Ovary (tissue), 3 donors: Measurements from ENCODE around the gene BRIP1.

Source experiments
- POLR2A ChIP-seq: fragments of 450-650 bp; IDR thresholded peaks from one replicate; pipeline ENCODE4 v1.6.1; 2017; ENCODE audit warnings: antibody characterized with exemption, mild to moderate bottlenecking, moderate library complexity
- TF ChIP-seq, protein P1 (sequence below), 3 donors: fragments of 450-650 bp in 2 of 3; fragments of 200-600 bp in 1 of 3; IDR thresholded peaks; one replicate each; pipeline versions ENCODE4 v1.5.1 to v1.8.0; 2016 to 2022; ENCODE audit warnings: antibody characterized with exemption in 3 of 3, mild to moderate bottlenecking in 1 of 3
- donor health status: DM: no; HTN: no; CAD: no.

DNA sequence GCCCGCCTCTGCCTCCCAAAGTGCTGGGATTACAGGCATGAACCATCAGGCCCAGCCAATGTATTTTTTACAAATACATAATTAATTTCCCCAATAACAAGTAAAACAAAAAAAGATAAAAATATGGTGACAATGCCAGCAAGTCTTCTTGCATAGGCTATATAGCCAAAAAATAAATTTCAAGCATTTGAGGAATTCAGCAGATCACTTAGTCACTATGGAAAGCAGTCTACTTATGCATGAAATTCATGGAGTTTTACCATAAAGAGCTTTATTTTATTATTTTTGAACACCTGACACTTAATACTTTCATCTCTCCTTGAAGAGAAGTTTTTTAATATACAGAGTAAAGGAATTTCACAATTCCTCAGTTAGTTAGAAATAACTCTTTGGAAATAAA lies 56.4 kb downstream of the BRIP1 start:
- TF ChIP-seq, protein P1, sequence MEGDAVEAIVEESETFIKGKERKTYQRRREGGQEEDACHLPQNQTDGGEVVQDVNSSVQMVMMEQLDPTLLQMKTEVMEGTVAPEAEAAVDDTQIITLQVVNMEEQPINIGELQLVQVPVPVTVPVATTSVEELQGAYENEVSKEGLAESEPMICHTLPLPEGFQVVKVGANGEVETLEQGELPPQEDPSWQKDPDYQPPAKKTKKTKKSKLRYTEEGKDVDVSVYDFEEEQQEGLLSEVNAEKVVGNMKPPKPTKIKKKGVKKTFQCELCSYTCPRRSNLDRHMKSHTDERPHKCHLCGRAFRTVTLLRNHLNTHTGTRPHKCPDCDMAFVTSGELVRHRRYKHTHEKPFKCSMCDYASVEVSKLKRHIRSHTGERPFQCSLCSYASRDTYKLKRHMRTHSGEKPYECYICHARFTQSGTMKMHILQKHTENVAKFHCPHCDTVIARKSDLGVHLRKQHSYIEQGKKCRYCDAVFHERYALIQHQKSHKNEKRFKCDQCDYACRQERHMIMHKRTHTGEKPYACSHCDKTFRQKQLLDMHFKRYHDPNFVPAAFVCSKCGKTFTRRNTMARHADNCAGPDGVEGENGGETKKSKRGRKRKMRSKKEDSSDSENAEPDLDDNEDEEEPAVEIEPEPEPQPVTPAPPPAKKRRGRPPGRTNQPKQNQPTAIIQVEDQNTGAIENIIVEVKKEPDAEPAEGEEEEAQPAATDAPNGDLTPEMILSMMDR (IDR thresholded peaks at IDR 0.05) = no peak
- no peak for TF ChIP-seq POLR2A
